IPS DF 6.9 (cell line): ENCODE data around the gene SNRPD2.

Experiments used
- DNase-seq: peaks from one replicate; pipeline ENCODE4 v3.0.0-alpha.2; 2013; ENCODE audit warnings: low read depth, low spot score
- H3K27ac ChIP-seq: one replicate; pipeline ENCODE4 v1.5.1; 2013; ENCODE audit warnings: low read length, control low read depth
- H3K27me3 ChIP-seq: 2 replicates; pipeline ENCODE4 v1.6.1; 2013; ENCODE audit warnings: mild to moderate bottlenecking, low read length; ENCODE audit not compliant: control insufficient read depth, insufficient read depth
- H3K36me3 ChIP-seq: 2 replicates; pipeline ENCODE4 v1.6.1; 2013; ENCODE audit warnings: low read length; ENCODE audit not compliant: control insufficient read depth, insufficient read depth
- H3K4me1 ChIP-seq: 2 replicates; pipeline ENCODE4 v1.6.1; 2013; ENCODE audit warnings: low read length; ENCODE audit not compliant: control insufficient read depth, insufficient read depth
- H3K4me3 ChIP-seq: 2 replicates; pipeline ENCODE4 v1.5.1; 2013; ENCODE audit warnings: mild to moderate bottlenecking, low read length
- H3K9me3 ChIP-seq: 2 replicates; pipeline ENCODE4 v1.6.1; 2013; ENCODE audit warnings: low read length, inconsistent platforms; ENCODE audit not compliant: control insufficient read depth, insufficient read depth
- WGBS: extraction: QIAGEN DNeasy Blood & Tissue Kit; methylation state at CpG from one replicate; pipeline ENCODE4 v1.1.7; 2013; ENCODE audit warnings: mixed read lengths, missing lambda C conversion rate; ENCODE audit not compliant: insufficient read length, insufficient coverage; 5-methylcytosine and 5-hydroxymethylcytosine counted together

SNRPD2 gene

DNA sequence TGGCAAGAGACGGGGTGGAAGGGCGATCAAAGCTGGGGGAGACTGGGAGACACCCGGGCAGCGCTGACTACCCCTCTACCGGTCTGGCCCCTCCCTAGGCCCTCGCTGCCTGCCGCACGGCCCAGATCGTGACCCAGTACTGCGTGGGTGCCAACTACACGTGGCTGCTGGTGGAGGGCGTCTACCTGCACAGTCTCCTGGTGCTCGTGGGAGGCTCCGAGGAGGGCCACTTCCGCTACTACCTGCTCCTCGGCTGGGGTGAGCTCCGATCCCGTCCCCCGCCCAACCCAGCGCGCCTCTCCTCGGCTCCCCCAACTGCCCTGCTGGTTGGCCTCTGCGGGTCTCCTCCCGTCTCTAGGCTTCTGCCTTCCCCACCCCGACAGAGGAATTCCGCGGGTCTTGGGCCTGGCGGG lies 14.9 kb downstream of the SNRPD2 start:
- Histone ChIP-seq H3K4me1 (0 out of 2 replicates have a peak, but pooled peaks cover 2% of the 10 kb centered on the region), H3K27ac (no peak overlapping the region), H3K36me3 (no peaks in the 10 kb centered on the region), H3K9me3 (no peaks in the 10 kb centered on the region), H3K27me3 (no peaks in the 10 kb centered on the region), H3K4me3 (peak overlapping the region; percentile 51)
- DNase-seq = no peak
- no CpG with 5 or more reads among the region's 28 CpGs for WGBS

DNA sequence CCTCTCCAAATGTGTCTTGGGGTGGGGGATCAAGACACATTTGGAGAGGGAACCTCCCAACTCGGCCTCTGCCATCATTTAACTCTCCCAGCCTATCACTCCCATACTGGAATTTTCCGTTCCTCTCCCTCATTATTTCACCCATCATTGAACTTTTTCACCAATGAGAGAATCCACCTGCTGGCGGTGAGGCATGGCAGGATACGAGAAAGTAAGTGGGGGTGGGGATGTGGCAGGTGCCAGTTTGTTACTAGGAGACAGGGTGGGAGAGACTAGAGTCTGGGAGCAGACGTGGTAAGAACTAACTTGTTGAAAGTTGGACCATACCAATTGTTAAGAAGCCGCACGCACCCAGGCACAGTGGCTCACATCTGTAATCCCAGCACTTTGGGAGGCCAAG lies 16.8 kb downstream of the SNRPD2 start:
- 0 out of 2 replicates have a peak, but pooled peaks cover 2% of the 10 kb centered on the region for H3K4me1 ChIP-seq
- H3K36me3 ChIP-seq = no peaks in the 10 kb centered on the region
- no peak overlapping the region for H3K27ac ChIP-seq
- no peak overlapping the region for H3K4me3 ChIP-seq
- H3K27me3 ChIP-seq = no peaks in the 10 kb centered on the region
- WGBS = no CpG with 5 or more reads among the region's 7 CpGs
- no peaks in the 10 kb centered on the region for H3K9me3 ChIP-seq
- no peak for DNase-seq

- DNase-seq = no peak
- no CpG with 5 or more reads among the region's 42 CpGs for WGBS
- Histone ChIP-seq H3K4me3 (peak overlapping the region; percentile 56; the same call in 1 of the 2 replicates), H3K4me1 (peaks cover 4% of the 10 kb centered on the region; the same call in 1 of the 2 replicates), H3K36me3 (no peaks in the 10 kb centered on the region), H3K27ac (no peak overlapping the region), H3K27me3 (peaks cover 8% of the 10 kb centered on the region; the same call in 1 of the 2 replicates), H3K9me3 (no peaks in the 10 kb centered on the region)
These were observed 20.9 kb downstream of the SNRPD2 start for GRCh38 chr19:45670670-45671453.

- H3K9me3 ChIP-seq = no peaks in the 10 kb centered on the region
- H3K36me3 ChIP-seq = no peaks in the 10 kb centered on the region
- H3K4me1 ChIP-seq = peaks cover 2% of the 10 kb centered on the region; the same call in 1 of the 2 replicates
- no peak overlapping the region for H3K27ac ChIP-seq
- peaks cover 8% of the 10 kb centered on the region; the same call in 1 of the 2 replicates for H3K27me3 ChIP-seq
- no CpG with 5 or more reads among the region's 19 CpGs for WGBS
- DNase-seq = no peak
- peak overlapping the region; percentile 17; the same call in 1 of the 2 replicates for H3K4me3 ChIP-seq
These were observed 23.3 kb downstream of the SNRPD2 start for GRCh38 chr19:45668342-45668871.

DNA sequence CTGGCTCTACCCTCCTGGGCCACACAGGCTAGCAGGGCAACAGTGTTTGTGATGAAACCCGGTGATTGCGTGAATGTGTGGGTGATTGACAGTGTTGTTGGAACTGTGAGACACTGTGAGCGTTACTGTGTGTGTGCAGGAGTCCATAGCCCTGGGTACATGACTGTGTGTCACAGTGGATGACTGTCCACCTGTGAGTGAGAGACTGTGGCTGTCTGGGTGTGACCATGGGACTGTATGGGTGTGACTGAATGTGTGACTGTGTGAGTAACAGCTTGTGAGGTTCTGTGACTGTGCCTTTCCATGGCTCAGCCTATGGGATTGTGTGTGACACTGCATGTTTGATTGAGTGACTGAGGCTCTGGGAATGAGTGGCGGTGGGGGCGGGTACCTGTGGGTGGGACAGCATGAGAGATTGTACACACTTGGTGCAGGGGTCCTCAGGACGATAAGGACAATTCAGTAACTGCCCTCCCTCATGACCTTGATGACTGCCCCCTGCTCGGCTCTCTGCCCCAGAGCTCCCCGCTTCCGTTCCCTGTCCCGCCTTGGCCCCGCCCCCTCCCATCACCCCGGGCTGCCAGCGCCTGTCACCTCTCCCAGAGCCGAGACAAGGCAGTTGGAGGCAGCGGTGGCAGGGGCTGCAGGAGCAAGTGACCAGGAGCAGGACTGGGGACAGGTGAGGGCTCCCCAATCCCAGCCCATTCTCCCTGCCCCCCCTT lies 24.0 kb downstream of the SNRPD2 start, which contains the start of gene GIPR:
Gene GIPR, plus strand, starts transcription at position 602 of the 722 bp plus-strand sequence. CDS start 1,300 bp downstream, outside the sequence.
- Histone ChIP-seq H3K27me3 (peaks cover 8% of the 10 kb centered on the region; the same call in 1 of the 2 replicates), H3K36me3 (no peaks in the 10 kb centered on the region), H3K27ac (no peak within 1 kb of the TSS), H3K4me3 (peak within 1 kb of the TSS; percentile 17; the same call in 1 of the 2 replicates), H3K9me3 (no peaks in the 10 kb centered on the region), H3K4me1 (peaks cover 2% of the 10 kb centered on the region; the same call in 1 of the 2 replicates)
- no peak for DNase-seq
- no CpG with 5 or more reads among the region's 15 CpGs for WGBS

GRCh38 chr19:45664575-45664974 lies 27.2 kb downstream of the SNRPD2 start:
- no peak for DNase-seq
- no CpG with 5 or more reads among the region's 7 CpGs for WGBS

DNA sequence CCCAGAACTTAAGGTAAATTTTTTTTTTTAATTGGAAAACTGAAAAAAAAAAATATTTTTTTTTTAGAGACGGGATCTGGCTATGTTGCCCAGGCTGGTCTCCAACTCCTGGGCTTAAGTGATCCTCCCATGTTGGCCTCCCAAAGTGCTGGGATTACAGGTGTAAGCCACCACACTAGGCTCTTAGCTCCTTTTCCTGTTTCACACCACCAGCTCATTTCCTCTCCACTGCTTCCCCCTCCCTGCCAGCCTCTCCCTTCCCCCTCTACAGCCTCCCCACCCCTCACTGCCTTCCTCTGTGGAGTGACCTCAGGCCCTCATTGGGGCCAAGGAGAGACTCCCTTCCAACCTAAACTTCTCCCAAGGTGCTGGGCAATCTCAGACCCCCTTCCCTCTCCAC lies 28.0 kb downstream of the SNRPD2 start:
- no peak for DNase-seq
- Histone ChIP-seq H3K9me3 (no peaks in the 10 kb centered on the region), H3K27ac (no peak overlapping the region), H3K4me1 (peaks cover 2% of the 10 kb centered on the region; the same call in 1 of the 2 replicates), H3K36me3 (no peaks in the 10 kb centered on the region), H3K27me3 (peaks cover 7% of the 10 kb centered on the region; the same call in 1 of the 2 replicates), H3K4me3 (no peak overlapping the region)
- no CpG with 5 or more reads among the region's 1 CpG for WGBS

More at GRCh38 chr19:45664575-45664974, 27.2 kb downstream of the SNRPD2 start:
- H3K27me3 ChIP-seq = peaks cover 8% of the 10 kb centered on the region; the same call in 1 of the 2 replicates
- H3K27ac ChIP-seq = no peak overlapping the region
- no peaks in the 10 kb centered on the region for H3K9me3 ChIP-seq
- H3K4me3 ChIP-seq = no peak overlapping the region
- H3K4me1 ChIP-seq = peaks cover 2% of the 10 kb centered on the region; the same call in 1 of the 2 replicates
- no peaks in the 10 kb centered on the region for H3K36me3 ChIP-seq

DNA sequence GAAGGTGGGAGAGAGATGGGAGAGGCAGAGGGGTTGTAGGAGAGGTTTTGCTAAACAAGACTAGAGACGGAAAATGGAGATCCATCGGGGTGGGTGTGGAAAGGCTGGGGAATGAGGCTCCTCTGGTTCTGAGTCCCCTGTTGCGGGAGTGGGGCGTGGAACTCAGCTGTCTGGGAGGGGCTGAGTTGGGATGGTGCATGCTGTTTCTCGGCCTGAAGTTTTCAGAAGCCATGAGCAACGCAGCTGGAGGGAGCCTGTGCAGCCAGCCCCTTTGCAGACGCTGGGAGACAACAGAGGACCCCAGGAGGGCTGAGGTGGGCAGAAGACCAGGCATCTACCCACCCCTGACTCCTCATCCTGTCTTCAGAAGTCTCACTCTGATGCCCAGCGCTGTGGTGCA lies 31.1 kb downstream of the SNRPD2 start:
- no peak overlapping the region for H3K4me3 ChIP-seq
- no CpG with 5 or more reads among the region's 8 CpGs for WGBS
- no peak overlapping the region for H3K27ac ChIP-seq
- H3K4me1 ChIP-seq = no peaks in the 10 kb centered on the region
- no peaks in the 10 kb centered on the region for H3K36me3 ChIP-seq
- no peaks in the 10 kb centered on the region for H3K27me3 ChIP-seq
- DNase-seq = no peak
- no peaks in the 10 kb centered on the region for H3K9me3 ChIP-seq

DNA sequence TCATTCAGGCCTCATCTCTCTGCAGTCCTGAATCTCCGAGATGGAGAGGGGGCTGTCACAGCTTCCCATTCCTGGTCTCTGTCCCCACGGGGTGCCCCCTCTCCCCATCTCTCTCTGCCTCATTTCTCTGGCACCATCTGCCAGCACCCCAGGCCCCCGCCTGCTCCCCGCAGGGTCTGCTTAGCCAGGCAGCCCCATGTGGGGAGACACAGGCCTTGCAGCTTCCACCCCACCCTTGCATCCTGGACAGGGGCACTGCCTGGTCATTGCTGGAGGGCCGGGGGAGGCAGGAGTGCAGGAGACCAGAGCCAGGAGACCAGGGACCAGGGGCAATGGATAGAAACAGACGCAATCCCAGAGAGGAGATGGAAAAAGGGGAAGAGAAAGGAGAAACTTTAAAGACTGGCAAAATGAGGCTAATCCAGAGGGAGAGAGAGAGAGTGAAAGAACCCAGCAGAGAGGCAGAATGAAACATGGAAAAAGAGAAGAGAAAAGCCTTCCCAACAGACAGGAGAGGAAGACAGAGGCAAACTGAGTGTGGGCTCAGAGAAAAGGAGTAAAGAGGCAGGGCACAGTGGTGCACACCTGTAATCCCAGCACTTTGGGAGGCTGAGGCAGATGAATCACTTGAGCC lies 32.5 kb downstream of the SNRPD2 start:
- no peak overlapping the region for H3K4me3 ChIP-seq
- no peaks in the 10 kb centered on the region for H3K27me3 ChIP-seq
- no peak overlapping the region for H3K27ac ChIP-seq
- WGBS = no CpG with 5 or more reads among the region's 6 CpGs
- H3K4me1 ChIP-seq = no peaks in the 10 kb centered on the region
- no peaks in the 10 kb centered on the region for H3K9me3 ChIP-seq
- DNase-seq = no peak
- H3K36me3 ChIP-seq = no peaks in the 10 kb centered on the region
